WTC11 (cell line): ENCODE data around the gene TERT. TPM values are rescaled to one million over a fixed set of nuclear protein-coding genes. Genes with fewer than 3 reads are reported as not detected.

Experiments used
- ATAC-seq: fragments of 200-7000 bp; cut with Tn5 transposase; 2 replicates; pipeline ENCODE4 v1.10.0; 2021; ENCODE audit warnings: mild to moderate bottlenecking, moderate library complexity
- CTCF ChIA-PET: fragments of 300-600 bp; sonication (Branson Sonifier 250); formaldehyde crosslinking; loops from one replicate; lab custom pipeline; 2021; ENCODE audit warnings: antibody characterized with exemption; lab: Charles Lee
- POLR2A ChIA-PET: fragments of 350-600 bp; sonication (Branson Sonifier 250); formaldehyde crosslinking; loops from one replicate; lab custom pipeline; 2021; ENCODE audit warnings: antibody characterized with exemption; lab: Charles Lee
- DNase-seq: peaks from one replicate; pipeline ENCODE4 v3.0.0; 2021; ENCODE audit warnings: low spot score
- H3K27ac Mint-ChIP-seq: 2 replicates; pipeline ENCODE4 v1.8.0; 2021; ENCODE audit warnings: mixed read lengths
- H3K27me3 Mint-ChIP-seq: 2 replicates; pipeline ENCODE4 v1.8.0; 2021; ENCODE audit warnings: low read depth, mild to moderate bottlenecking, moderate library complexity, mixed read lengths
- H3K36me3 Mint-ChIP-seq: 2 replicates; pipeline ENCODE4 v1.8.0; 2021; ENCODE audit warnings: mixed read lengths
- H3K4me1 Mint-ChIP-seq: 2 replicates; pipeline ENCODE4 v1.8.0; 2022; ENCODE audit warnings: mixed read lengths
- H3K4me3 Mint-ChIP-seq: 2 replicates; pipeline ENCODE4 v1.8.0; 2021; ENCODE audit warnings: mild to moderate bottlenecking, moderate library complexity, mixed read lengths
- H3K9me3 Mint-ChIP-seq: 2 replicates; pipeline ENCODE4 v1.8.0; 2021; ENCODE audit warnings: mixed read lengths
- AR ChIP-seq: fragments of 250-450 bp; sonication (Bioruptor Pico); IDR thresholded peaks from 2 replicates; pipeline ENCODE4 v1.9.0; 2021; ENCODE audit warnings: mild to moderate bottlenecking
- ATF6 ChIP-seq: sonication (generic); formaldehyde crosslinking; IDR thresholded peaks from 2 replicates; pipeline ENCODE4 v1.8.1; 2023; ENCODE audit warnings: mild to moderate bottlenecking, missing genetic modification reagents
- ELF4 ChIP-seq: sonication (generic); formaldehyde crosslinking; IDR thresholded peaks from 2 replicates; pipeline ENCODE4 v1.8.1; 2022; ENCODE audit warnings: low read depth, mild to moderate bottlenecking, moderate library complexity, missing genetic modification reagents
- HMGXB4 ChIP-seq: sonication (generic); formaldehyde crosslinking; IDR thresholded peaks from 2 replicates; pipeline ENCODE4 v1.8.1; 2023; ENCODE audit warnings: mild to moderate bottlenecking, moderate library complexity, missing genetic modification reagents
- IRF2 ChIP-seq: sonication (generic); formaldehyde crosslinking; IDR thresholded peaks from 2 replicates; pipeline ENCODE4 v1.8.0; 2022; ENCODE audit warnings: low read depth, missing genetic modification reagents, borderline replicate concordance
- MLX ChIP-seq: sonication (generic); formaldehyde crosslinking; IDR thresholded peaks from 2 replicates; pipeline ENCODE4 v1.8.1; 2023; ENCODE audit warnings: mild to moderate bottlenecking, missing genetic modification reagents, moderate library complexity
- MXD4 ChIP-seq: fragments of 250-450 bp; sonication (Bioruptor Pico); IDR thresholded peaks from 2 replicates; pipeline ENCODE4 v1.8.0; 2021; ENCODE audit warnings: mild to moderate bottlenecking, moderate library complexity, borderline replicate concordance
- NFATC4 ChIP-seq: fragments of 250-450 bp; sonication (Bioruptor Pico); IDR thresholded peaks from 2 replicates; pipeline ENCODE4 v1.9.0; 2021; ENCODE audit warnings: mild to moderate bottlenecking
- NFYB ChIP-seq: sonication (generic); formaldehyde crosslinking; conservative IDR thresholded peaks from 2 replicates; pipeline ENCODE4 v1.8.0; 2022; ENCODE audit warnings: low read depth, missing genetic modification reagents
- PRRX2 ChIP-seq: fragments of 250-450 bp; sonication (Bioruptor Pico); IDR thresholded peaks from 2 replicates; pipeline ENCODE4 v1.8.0; 2021; ENCODE audit warnings: mild to moderate bottlenecking
- SMAD4 ChIP-seq: sonication (generic); formaldehyde crosslinking; IDR thresholded peaks from 2 replicates; pipeline ENCODE4 v1.8.0; 2022; ENCODE audit warnings: mild to moderate bottlenecking, missing genetic modification reagents
- SP1 ChIP-seq: sonication (generic); formaldehyde crosslinking; conservative IDR thresholded peaks from 2 replicates; pipeline ENCODE4 v1.8.1; 2022; ENCODE audit warnings: missing genetic modification reagents
- ZNF121 ChIP-seq: sonication (generic); formaldehyde crosslinking; IDR thresholded peaks from 2 replicates; pipeline ENCODE4 v1.8.0; 2023; ENCODE audit warnings: missing genetic modification reagents
- ZNF138 ChIP-seq: sonication (generic); formaldehyde crosslinking; conservative IDR thresholded peaks from 2 replicates; pipeline ENCODE4 v1.8.1; 2022; ENCODE audit warnings: mild to moderate bottlenecking, moderate library complexity, missing genetic modification reagents
- ZNF281 ChIP-seq: sonication (generic); formaldehyde crosslinking; IDR thresholded peaks from 2 replicates; pipeline ENCODE4 v1.8.0; 2023; ENCODE audit warnings: mild to moderate bottlenecking, missing genetic modification reagents
- ZNF317 ChIP-seq: sonication (generic); formaldehyde crosslinking; IDR thresholded peaks from 2 replicates; pipeline ENCODE4 v1.8.1; 2023; ENCODE audit warnings: low read depth, mild to moderate bottlenecking, moderate library complexity, missing genetic modification reagents, borderline replicate concordance
- ZNF532 ChIP-seq: fragments of 250-450 bp; sonication (Bioruptor Pico); IDR thresholded peaks from 2 replicates; pipeline ENCODE4 v1.9.0; 2021; ENCODE audit warnings: mild to moderate bottlenecking, borderline replicate concordance
- total RNA-seq: library from RNA; stranded (reverse); gene quantifications from 3 replicates; pipeline ENCODE4 v1.2.3, GENCODE V29; 2021

TERT gene
- total RNA-seq, 1 experiment from 2014 or later, result 42.9 TPM

- TF ChIP-seq AR (CRISPR knock-in tag) (no peak), HMGXB4 (CRISPR knock-in tag) (no peak), IRF2 (CRISPR knock-in tag) (no peak), NFATC4 (CRISPR knock-in tag) (no peak), ELF4 (CRISPR knock-in tag) (no peak)
Measured at GRCh38 chr5:1319436-1320256, 24.8 kb upstream of the TERT start (continued).

- H3K4me1 Mint-ChIP-seq, result peaks cover 30% of the 10 kb centered on the region
- TF ChIP-seq HMGXB4 (CRISPR knock-in tag) (no peak), ZNF138 (CRISPR knock-in tag) (no peak), ZNF532 (CRISPR knock-in tag) (no peak), NFYB (CRISPR knock-in tag) (no peak), SP1 (CRISPR knock-in tag) (no peak), SMAD4 (CRISPR knock-in tag) (no peak), ZNF281 (no peak), ZNF317 (CRISPR knock-in tag) (no peak), PRRX2 (no peak), ZNF121 (CRISPR knock-in tag) (no peak), MXD4 (no peak), ATF6 (CRISPR knock-in tag) (no peak), MLX (CRISPR knock-in tag) (no peak)
Measured at GRCh38 chr5:1318659-1319251, 23.9 kb upstream of the TERT start.

More at GRCh38 chr5:1318659-1319251, 23.9 kb upstream of the TERT start:
- DNase-seq, result no peak
- 0 out of 2 replicates have a peak overlapping the region, but pooled peaks have one; percentile 45 for H3K27ac Mint-ChIP-seq
- H3K36me3 Mint-ChIP-seq, result peaks cover 34% of the 10 kb centered on the region
- H3K4me3 Mint-ChIP-seq, result no peak overlapping the region
- H3K9me3 Mint-ChIP-seq, result no peaks in the 10 kb centered on the region
- no peak for ATAC-seq
- H3K27me3 Mint-ChIP-seq, result no peaks in the 10 kb centered on the region
- ChIA-PET POLR2A (interaction anchor here (0.6 to 0.7 kb wide), 2 partner anchors 65 to 274 kb away, joined by 3 to 5 read pairs; no protein-coding TSS in a partner anchor), CTCF (interaction anchor here (1.1 kb wide), 1 partner anchor 61 kb away, joined by 3 read pairs; no protein-coding TSS in a partner anchor)
